HUES6 (cell line): Measurements from ENCODE around the gene TPBGL.
A peak's percentile ranks its signal among the peaks of the same experiment; 100 is the strongest.

ENCODE experiments used
- H3K27ac ChIP-seq: 2 replicates; pipeline ENCODE4 v1.7.0; 2013; ENCODE audit warnings: low read depth, mild to moderate bottlenecking, low read length, inconsistent platforms
- H3K27me3 ChIP-seq: 2 replicates; pipeline ENCODE4 v1.6.1; 2013; ENCODE audit warnings: low read length; ENCODE audit not compliant: control insufficient read depth, insufficient read depth
- H3K36me3 ChIP-seq: 2 replicates; pipeline ENCODE4 v1.6.1; 2013; ENCODE audit warnings: low read length; ENCODE audit not compliant: control insufficient read depth, insufficient read depth
- H3K4me1 ChIP-seq: 2 replicates; pipeline ENCODE4 v1.6.1; 2013; ENCODE audit warnings: low read length; ENCODE audit not compliant: control insufficient read depth, insufficient read depth
- H3K4me3 ChIP-seq: 2 replicates; pipeline ENCODE4 v1.5.1; 2013; ENCODE audit warnings: low read depth, low read length
- H3K9ac ChIP-seq: one replicate; pipeline ENCODE4 v1.6.1; 2013; ENCODE audit warnings: mild to moderate bottlenecking, low read length
- H3K9me3 ChIP-seq: 2 replicates; pipeline ENCODE4 v1.6.1; 2013; ENCODE audit warnings: low read depth, low read length; ENCODE audit not compliant: control insufficient read depth, insufficient read depth

The TPBGL gene

GRCh38 chr11:75240311-75241035 is at the start of gene TPBGL:
TSS of gene TPBGL (plus strand) at chr11:75240774. CDS start at chr11:75241050, 276 bp downstream.
- Histone ChIP-seq H3K27me3 (peaks cover 86% of the 10 kb centered on the region), H3K27ac (no peak within 1 kb of the TSS), H3K9ac (peak within 1 kb of the TSS; percentile 69)

GRCh38 chr11:75191330-75191717 is 49.2 kb upstream of the TPBGL start:
- Histone ChIP-seq H3K9me3 (no peaks in the 10 kb centered on the region), H3K9ac (no peak overlapping the region), H3K4me1 (peaks cover 15% of the 10 kb centered on the region), H3K4me3 (no peak overlapping the region), H3K27ac (no peak overlapping the region), H3K36me3 (no peaks in the 10 kb centered on the region), H3K27me3 (no peaks in the 10 kb centered on the region; the same call in 1 of the 2 replicates)

More at GRCh38 chr11:75240311-75241035, at the start of gene TPBGL:
- no peaks in the 10 kb centered on the region; the same call in 1 of the 2 replicates for H3K36me3 ChIP-seq
- H3K4me3 ChIP-seq = peak within 1 kb of the TSS; percentile 70
- no peaks in the 10 kb centered on the region for H3K9me3 ChIP-seq
- H3K4me1 ChIP-seq = peaks cover 12% of the 10 kb centered on the region

- no peaks in the 10 kb centered on the region for H3K36me3 ChIP-seq
- H3K4me3 ChIP-seq = no peak overlapping the region
- H3K27me3 ChIP-seq = no peaks in the 10 kb centered on the region; the same call in 1 of the 2 replicates
- H3K27ac ChIP-seq = no peak overlapping the region
- peaks cover 15% of the 10 kb centered on the region for H3K4me1 ChIP-seq
- no peaks in the 10 kb centered on the region for H3K9me3 ChIP-seq
- no peak overlapping the region for H3K9ac ChIP-seq
Observed at GRCh38 chr11:75193271-75193670, 47.3 kb upstream of the TPBGL start.

- no peak overlapping the region for H3K27ac ChIP-seq
- H3K27me3 ChIP-seq = no peaks in the 10 kb centered on the region; the same call in 1 of the 2 replicates
- no peak overlapping the region for H3K9ac ChIP-seq
- H3K4me1 ChIP-seq = peaks cover 15% of the 10 kb centered on the region
- H3K4me3 ChIP-seq = no peak overlapping the region
- no peaks in the 10 kb centered on the region for H3K9me3 ChIP-seq
- H3K36me3 ChIP-seq = no peaks in the 10 kb centered on the region
Observed at GRCh38 chr11:75193711-75194110, 46.9 kb upstream of the TPBGL start.

GRCh38 chr11:75194147-75194546 is 46.4 kb upstream of the TPBGL start:
- Histone ChIP-seq H3K27me3 (no peaks in the 10 kb centered on the region; the same call in 1 of the 2 replicates), H3K36me3 (no peaks in the 10 kb centered on the region), H3K9me3 (no peaks in the 10 kb centered on the region), H3K27ac (no peak overlapping the region), H3K4me3 (no peak overlapping the region), H3K4me1 (peaks cover 15% of the 10 kb centered on the region), H3K9ac (no peak overlapping the region)

GRCh38 chr11:75195167-75195962 is 45.2 kb upstream of the TPBGL start:
- Histone ChIP-seq H3K27me3 (no peaks in the 10 kb centered on the region; the same call in 1 of the 2 replicates), H3K9ac (no peak overlapping the region), H3K36me3 (no peaks in the 10 kb centered on the region), H3K27ac (no peak overlapping the region), H3K4me3 (no peak overlapping the region), H3K9me3 (no peaks in the 10 kb centered on the region), H3K4me1 (peaks cover 23% of the 10 kb centered on the region)

GRCh38 chr11:75196426-75196825 is 44.1 kb upstream of the TPBGL start:
- Histone ChIP-seq H3K4me1 (peaks cover 19% of the 10 kb centered on the region), H3K27me3 (no peaks in the 10 kb centered on the region; the same call in 1 of the 2 replicates), H3K36me3 (no peaks in the 10 kb centered on the region), H3K4me3 (no peak overlapping the region), H3K9me3 (no peaks in the 10 kb centered on the region), H3K9ac (no peak overlapping the region), H3K27ac (no peak overlapping the region)

- Histone ChIP-seq H3K4me3 (no peak overlapping the region), H3K4me1 (peaks cover 22% of the 10 kb centered on the region), H3K27ac (no peak overlapping the region), H3K9ac (no peak overlapping the region), H3K9me3 (no peaks in the 10 kb centered on the region), H3K36me3 (no peaks in the 10 kb centered on the region), H3K27me3 (no peaks in the 10 kb centered on the region; the same call in 1 of the 2 replicates)
Observed at GRCh38 chr11:75197512-75198277, 42.9 kb upstream of the TPBGL start.

GRCh38 chr11:75198278-75198973 is 42.1 kb upstream of the TPBGL start:
- no peak overlapping the region for H3K27ac ChIP-seq
- no peak overlapping the region for H3K4me3 ChIP-seq

GRCh38 chr11:75199412-75199955 is 41.1 kb upstream of the TPBGL start:
- no peak overlapping the region for H3K9ac ChIP-seq
- no peaks in the 10 kb centered on the region for H3K9me3 ChIP-seq
- H3K4me3 ChIP-seq = no peak overlapping the region
- H3K27me3 ChIP-seq = no peaks in the 10 kb centered on the region; the same call in 1 of the 2 replicates
- H3K36me3 ChIP-seq = no peaks in the 10 kb centered on the region
- H3K4me1 ChIP-seq = peaks cover 28% of the 10 kb centered on the region
- no peak overlapping the region for H3K27ac ChIP-seq

More at GRCh38 chr11:75198278-75198973, 42.1 kb upstream of the TPBGL start:
- Histone ChIP-seq H3K27me3 (no peaks in the 10 kb centered on the region; the same call in 1 of the 2 replicates), H3K9ac (no peak overlapping the region), H3K9me3 (no peaks in the 10 kb centered on the region), H3K36me3 (no peaks in the 10 kb centered on the region), H3K4me1 (peaks cover 26% of the 10 kb centered on the region)
